OCI-LY7 (cell line): Measurements from ENCODE around the gene STX8. TPM values are rescaled to one million over a fixed set of nuclear protein-coding genes. Genes with fewer than 3 reads are reported as not detected.

Experiments
- BruUV-seq: library from RNA; stranded (reverse); fragments of 400-500 nt; replicated peaks from 2 replicates; lab custom pipeline; 2021; lab: Mats Ljungman, UMichigan
- CTCF ChIA-PET: fragments of 300-600 bp; sonication (Branson Sonifier 250); formaldehyde crosslinking; loops from one replicate; lab custom pipeline; 2022; ENCODE audit warnings: antibody characterized with exemption; ENCODE audit not compliant: unreplicated experiment; lab: Charles Lee
- POLR2A ChIA-PET: fragments of 300-600 bp; sonication (Branson Sonifier 250); formaldehyde crosslinking; loops from one replicate; lab custom pipeline; 2022; ENCODE audit warnings: antibody characterized with exemption; lab: Charles Lee
- DNase-seq: peaks from one replicate; pipeline ENCODE4 v3.0.0-alpha.2; 2015; ENCODE audit warnings: low spot score
- H2AFZ ChIP-seq: fragments of 200-600 bp; sonication (generic), shearing (Covaris generic); 2 replicates; pipeline ENCODE4 v1.6.1; 2014; ENCODE audit warnings: mild to moderate bottlenecking, antibody characterized with exemption, low read length, moderate library complexity
- H3K27ac ChIP-seq: fragments of 200-600 bp; sonication (generic); 2 replicates; pipeline ENCODE4 v1.5.1; 2014; ENCODE audit warnings: mixed run types, low read depth, mild to moderate bottlenecking, moderate library complexity, low read length, inconsistent platforms; ENCODE audit not compliant: poor library complexity, severe bottlenecking
- H3K36me3 ChIP-seq: fragments of 200-600 bp; sonication (generic); 2 replicates; pipeline ENCODE4 v1.6.1; 2014; ENCODE audit warnings: mild to moderate bottlenecking, antibody characterized with exemption, low read length, moderate library complexity, mixed read lengths; ENCODE audit not compliant: insufficient read depth
- H3K4me1 ChIP-seq: fragments of 200-600 bp; sonication (generic); 2 replicates; pipeline ENCODE4 v1.5.1; 2014; ENCODE audit warnings: mild to moderate bottlenecking, low read length; ENCODE audit not compliant: insufficient read depth, poor library complexity, severe bottlenecking
- H3K4me2 ChIP-seq: fragments of 200-600 bp; sonication (generic); 2 replicates; pipeline ENCODE4 v1.6.1; 2014; ENCODE audit warnings: mild to moderate bottlenecking, low read length
- H3K4me3 ChIP-seq: fragments of 200-600 bp; sonication (generic); 2 replicates; pipeline ENCODE4 v1.5.1; 2014; ENCODE audit warnings: mild to moderate bottlenecking, low read depth, low read length; ENCODE audit not compliant: poor library complexity, severe bottlenecking
- H3K79me2 ChIP-seq: fragments of 200-600 bp; sonication (generic); 2 replicates; pipeline ENCODE4 v1.6.1; 2016; ENCODE audit warnings: low read depth, mild to moderate bottlenecking, low read length, moderate library complexity, mixed read lengths; ENCODE audit not compliant: insufficient read depth
- H3K9me2 ChIP-seq: fragments of 200-600 bp; sonication (generic); 2 replicates; pipeline ENCODE4 v1.6.1; 2016; ENCODE audit warnings: mild to moderate bottlenecking, low read length, mixed read lengths; ENCODE audit not compliant: insufficient read depth
- H3K9me3 ChIP-seq: fragments of 200-600 bp; sonication (generic); 2 replicates; pipeline ENCODE4 v1.6.1; 2014; ENCODE audit warnings: mild to moderate bottlenecking, mixed run types, low read length, mixed read lengths
- H4K20me1 ChIP-seq: fragments of 200-600 bp; sonication (generic); 2 replicates; pipeline ENCODE4 v1.6.1; 2014; ENCODE audit warnings: mild to moderate bottlenecking, antibody characterized with exemption, low read length, moderate library complexity, mixed read lengths; ENCODE audit not compliant: insufficient read depth
- CTCF ChIP-seq: fragments of 200-600 bp; sonication (generic); conservative IDR thresholded peaks from 2 replicates; pipeline ENCODE4 v1.5.1; 2014; ENCODE audit warnings: mild to moderate bottlenecking, antibody characterized with exemption, low read length, moderate library complexity, mixed read lengths
- EZH2phosphoT487 ChIP-seq: fragments of 200-600 bp; sonication (generic); IDR thresholded peaks from 2 replicates; pipeline ENCODE4 v1.6.1; 2018; ENCODE audit warnings: low read depth, borderline replicate concordance, mild to moderate bottlenecking, mixed run types, antibody characterized with exemption, low read length, moderate library complexity, mixed read lengths
- intact Hi-C: fragments of 100-400 bp; cut with micrococcal nuclease; formaldehyde crosslinking; loops from one replicate; pipeline ENCODE4 v1.10.0; 2022; ENCODE audit not compliant: unreplicated experiment
- total RNA-seq, 2 experiments: library from RNA; depleted of rRNA in 1 of 2; stranded (reverse); fragments of >200 nt in 1 of 2; shearing (Covaris generic) in 1 of 2; gene quantifications; 2 replicates each; pipeline ENCODE4 v1.2.3, GENCODE V29; 2014 to 2022

The STX8 gene
- total RNA-seq, 2 experiments from 2014 or later, result 56.7 to 69.0 TPM

GRCh38 chr17:9498490-9498889 lies 77.1 kb downstream of the STX8 start:
- no peak overlapping the region for H3K4me3 ChIP-seq
- DNase-seq, result no peak
- H3K36me3 ChIP-seq, result peaks cover 5% of the 10 kb centered on the region
- intact Hi-C loops, result no loop called here
- H3K79me2 ChIP-seq, result no peaks in the 10 kb centered on the region
- TF ChIP-seq EZH2phosphoT487, result no peak
- TF ChIP-seq CTCF, result no peak
- BruUV-seq, result no TSS peak
- no peaks in the 10 kb centered on the region for H3K9me2 ChIP-seq
- POLR2A ChIA-PET, result no interaction called here
- CTCF ChIA-PET, result no interaction called here
- H3K4me1 ChIP-seq, result no peaks in the 10 kb centered on the region
- H3K4me2 ChIP-seq, result no peak overlapping the region
- no peaks in the 10 kb centered on the region for H4K20me1 ChIP-seq
- no peak overlapping the region for H2AFZ ChIP-seq
- H3K27ac ChIP-seq, result no peak overlapping the region
- H3K9me3 ChIP-seq, result no peaks in the 10 kb centered on the region

DNA sequence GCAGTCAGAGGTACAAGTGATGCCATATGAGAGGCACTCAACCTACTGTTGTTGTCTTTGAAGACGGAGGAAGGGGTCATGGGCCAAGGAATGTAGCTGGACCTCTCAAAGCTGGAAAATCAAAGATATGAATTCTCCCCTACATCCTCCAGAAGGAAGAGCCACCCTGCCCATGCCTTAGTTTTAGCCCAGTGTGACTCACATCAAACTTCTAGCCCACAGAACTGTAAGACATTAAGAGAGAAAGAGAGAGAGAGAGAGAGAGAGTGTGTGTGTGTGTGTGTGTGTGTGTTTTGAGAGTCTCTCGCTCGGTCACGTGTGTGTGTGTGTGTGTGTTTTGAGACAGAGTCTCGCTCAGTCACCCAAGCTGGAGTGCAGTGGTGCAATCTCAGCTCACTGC lies 87.1 kb downstream of the STX8 start:
- no TSS peak for BruUV-seq
- H3K27ac ChIP-seq, result no peak overlapping the region

More for the DNA sequence above, 87.1 kb downstream of the STX8 start:
- ChIA-PET CTCF (no interaction called here), POLR2A (no interaction called here)
- Histone ChIP-seq H2AFZ (no peak overlapping the region), H3K9me3 (no peaks in the 10 kb centered on the region; the same call in 1 of the 2 replicates), H3K4me1 (no peaks in the 10 kb centered on the region), H3K36me3 (no peaks in the 10 kb centered on the region), H3K79me2 (no peaks in the 10 kb centered on the region), H4K20me1 (no peaks in the 10 kb centered on the region), H3K4me2 (no peak overlapping the region), H3K9me2 (no peaks in the 10 kb centered on the region), H3K4me3 (no peak overlapping the region)
- no peak for TF ChIP-seq CTCF
- no peak for TF ChIP-seq EZH2phosphoT487
- no peak for DNase-seq
- intact Hi-C loops, result no loop called here
